ENCODE data around the gene FBXO40.

The FBXO40 gene

DNA sequence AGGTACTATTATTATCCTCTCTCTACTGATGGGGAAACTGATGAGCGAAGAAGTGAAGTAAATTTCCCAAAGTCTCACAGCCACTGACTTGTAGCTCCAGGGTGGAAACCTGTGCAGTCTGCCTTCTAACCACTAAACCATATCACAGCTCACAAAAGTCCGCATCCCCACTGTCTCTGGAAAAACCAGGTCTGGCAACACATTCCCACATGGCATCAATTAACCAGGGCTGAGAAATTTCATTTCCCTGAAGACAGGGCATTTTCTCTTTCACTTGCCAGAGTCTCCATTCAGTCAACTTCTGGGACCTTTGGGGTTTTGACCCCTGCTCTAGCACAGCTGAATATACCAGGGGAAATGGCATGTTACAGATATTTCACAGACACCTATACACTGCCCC, 26.5 kb downstream of the FBXO40 start:
- DNase-seq (ENCODE audit: low read depth in 2 of 2), result no peak

DNA sequence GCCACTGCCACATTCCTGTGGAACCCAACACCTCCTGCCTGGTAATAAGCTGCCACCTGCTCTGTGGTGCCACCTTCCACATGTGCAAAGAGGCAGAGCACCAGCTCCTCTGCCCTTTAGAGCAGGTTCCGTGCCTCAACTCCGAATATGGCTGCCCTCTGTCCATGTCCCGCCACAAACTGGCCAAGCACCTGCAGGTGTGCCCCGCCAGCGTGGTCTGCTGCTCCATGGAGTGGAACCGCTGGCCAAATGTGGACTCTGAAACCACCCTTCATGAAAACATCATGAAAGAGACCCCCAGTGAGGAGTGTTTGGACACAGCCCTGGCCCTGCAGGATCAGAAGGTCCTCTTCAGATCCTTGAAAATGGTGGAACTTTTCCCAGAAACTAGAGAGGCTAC, 28.3 kb downstream of the FBXO40 start:
- DNase-seq (ENCODE audit: low read depth in 2 of 2), result no peak

DNA sequence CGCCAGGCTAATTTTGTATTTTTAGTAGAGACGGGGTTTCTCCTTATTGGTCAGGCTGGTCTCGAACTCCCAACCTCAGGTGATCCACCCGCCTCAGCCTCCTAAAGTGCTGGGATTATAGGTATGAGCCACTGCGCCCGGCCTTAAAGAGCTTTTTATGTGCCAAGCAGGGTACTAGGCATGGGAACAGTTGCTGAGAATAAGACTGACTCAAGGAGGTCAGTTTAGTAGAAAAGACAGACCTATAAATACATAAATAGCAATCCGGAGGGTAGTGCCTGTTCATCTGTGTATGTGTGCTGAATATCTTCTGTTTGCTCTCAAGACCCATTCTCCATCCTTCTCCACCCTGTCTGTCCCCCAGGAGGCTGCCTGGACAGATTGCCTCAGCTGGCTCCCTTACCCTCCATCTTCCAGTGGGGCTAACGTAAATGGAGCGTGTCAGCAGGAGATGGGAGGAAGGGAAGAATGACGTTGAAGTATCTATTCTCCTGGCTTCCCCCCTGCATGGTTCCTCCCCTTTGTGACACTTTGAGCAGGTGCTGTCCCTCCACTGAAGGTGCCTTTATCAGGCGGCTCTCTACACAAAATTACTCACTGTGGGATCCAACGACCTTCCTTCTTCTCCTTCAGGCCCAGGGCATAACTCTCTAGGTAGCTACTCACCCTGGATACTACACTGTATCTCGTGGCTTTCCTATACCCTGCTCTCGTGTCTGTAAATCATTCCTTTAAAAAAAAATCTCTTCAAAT, 31.1 kb downstream of the FBXO40 start:
- no peak for DNase-seq (ENCODE audit: low read depth in 2 of 2)

GRCh38 chr3:121626495-121626894, 33.3 kb downstream of the FBXO40 start:
- no peak for DNase-seq (ENCODE audit: low read depth in 2 of 2)

DNA sequence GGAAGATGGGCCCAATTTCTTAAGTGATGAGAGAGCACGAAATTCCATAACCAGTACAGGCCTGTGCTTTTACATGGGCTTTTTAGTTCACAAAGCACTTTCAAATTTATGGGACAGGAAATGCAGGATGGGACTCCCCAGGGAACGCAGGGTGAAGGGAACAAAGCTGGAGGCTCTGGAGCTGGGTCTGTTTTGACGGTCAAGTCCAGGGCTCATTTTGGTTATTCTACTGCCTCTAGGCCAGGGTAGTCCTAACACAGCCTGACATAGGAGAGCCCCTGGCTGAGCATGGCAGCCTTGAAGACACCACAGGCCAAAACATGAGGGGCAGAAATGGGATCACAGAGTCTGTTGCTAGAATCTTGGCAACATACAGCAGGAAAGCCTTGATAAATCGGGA, 34.0 kb downstream of the FBXO40 start:
- no peak for DNase-seq (ENCODE audit: low read depth in 2 of 2)

- DNase-seq (ENCODE audit: low read depth in 2 of 2), result no peak
These were observed 34.4 kb downstream of the FBXO40 start for GRCh38 chr3:121627622-121628021.

GRCh38 chr3:121629601-121630000, 36.4 kb downstream of the FBXO40 start:
- no peak for DNase-seq (ENCODE audit: low read depth in 2 of 2)

- no peak for DNase-seq (ENCODE audit: low read depth in 2 of 2)
These were observed 37.2 kb downstream of the FBXO40 start for GRCh38 chr3:121630355-121630754.

DNA sequence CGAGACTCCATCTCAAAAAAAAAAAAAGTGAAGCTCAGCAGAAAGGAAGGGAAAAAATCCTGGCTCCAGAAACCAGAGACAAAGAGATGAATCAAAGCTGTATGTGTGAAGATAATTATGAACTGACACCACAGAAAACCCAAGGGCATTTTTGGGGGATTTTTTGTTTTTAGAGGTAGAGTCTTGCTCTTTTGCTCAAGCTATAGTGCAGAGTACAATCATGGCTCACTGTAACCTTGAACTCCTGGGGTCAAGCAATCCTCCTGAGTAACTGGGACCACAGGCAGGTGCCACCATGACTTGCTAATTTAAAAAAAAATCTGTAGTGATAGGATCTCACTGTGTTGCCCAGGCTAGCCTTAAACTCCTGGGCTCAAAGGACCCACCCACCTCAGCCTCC, 44.7 kb downstream of the FBXO40 start:
- DNase-seq (ENCODE audit: low read depth in 2 of 2), result no peak

GRCh38 chr3:121641127-121641526, 47.9 kb downstream of the FBXO40 start:
- DNase-seq (ENCODE audit: low read depth in 2 of 2), result no peak

DNA sequence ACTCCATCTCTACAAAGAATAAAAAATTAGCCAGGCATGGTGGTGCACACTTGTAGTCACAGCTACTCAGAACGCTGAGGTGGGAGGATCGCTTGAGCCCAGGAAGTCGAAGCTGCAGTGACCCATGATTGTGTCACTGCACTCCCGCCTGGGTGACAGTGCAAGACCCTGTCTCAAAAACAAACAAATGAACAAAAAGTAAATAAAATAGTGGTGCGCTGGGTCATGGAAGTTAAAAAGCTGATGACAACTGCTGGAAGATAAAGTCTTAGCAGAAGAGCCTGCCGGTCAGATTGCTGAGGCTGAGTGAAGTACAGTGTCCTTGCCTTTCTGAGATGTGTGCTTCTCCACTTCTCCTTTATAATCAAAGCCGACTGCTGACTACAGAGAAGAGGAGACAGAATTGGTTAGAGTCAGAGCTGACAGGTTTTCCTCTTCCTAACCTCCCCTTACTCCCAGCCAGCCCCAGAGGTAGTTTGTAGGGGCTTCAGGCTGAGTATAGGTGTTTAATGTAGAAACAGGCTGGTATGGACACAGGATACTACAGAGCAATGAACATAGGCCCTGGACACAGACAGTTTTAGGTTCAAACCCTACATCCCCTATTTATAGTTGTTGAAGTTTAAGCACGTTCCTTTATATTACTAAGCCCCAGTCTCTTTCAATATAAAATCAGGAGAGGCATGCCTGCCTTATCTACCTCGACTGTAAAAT, 49.6 kb downstream of the FBXO40 start:
- DNase-seq (ENCODE audit: low read depth in 2 of 2), result no peak

DNA sequence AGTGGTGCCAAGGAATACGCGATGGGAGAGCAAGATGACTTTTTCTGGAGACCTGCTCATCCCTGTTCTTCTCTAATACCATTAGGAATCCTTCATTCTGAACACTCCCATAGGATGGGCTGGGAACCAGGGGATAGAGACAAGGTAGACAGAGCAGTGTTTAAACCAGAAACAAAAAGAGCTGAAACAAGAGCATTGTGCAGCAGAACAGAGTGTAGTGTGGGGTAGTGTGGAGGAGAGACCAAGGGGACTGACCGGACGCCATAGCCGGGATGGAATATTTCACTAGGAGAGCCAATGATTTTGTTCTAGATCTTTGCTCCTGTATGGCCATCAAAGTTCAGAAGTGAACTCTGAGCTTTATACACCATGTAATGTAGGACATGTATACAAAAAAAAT, 51.9 kb downstream of the FBXO40 start:
- DNase-seq (ENCODE audit: low read depth in 2 of 2), result no peak

DNA sequence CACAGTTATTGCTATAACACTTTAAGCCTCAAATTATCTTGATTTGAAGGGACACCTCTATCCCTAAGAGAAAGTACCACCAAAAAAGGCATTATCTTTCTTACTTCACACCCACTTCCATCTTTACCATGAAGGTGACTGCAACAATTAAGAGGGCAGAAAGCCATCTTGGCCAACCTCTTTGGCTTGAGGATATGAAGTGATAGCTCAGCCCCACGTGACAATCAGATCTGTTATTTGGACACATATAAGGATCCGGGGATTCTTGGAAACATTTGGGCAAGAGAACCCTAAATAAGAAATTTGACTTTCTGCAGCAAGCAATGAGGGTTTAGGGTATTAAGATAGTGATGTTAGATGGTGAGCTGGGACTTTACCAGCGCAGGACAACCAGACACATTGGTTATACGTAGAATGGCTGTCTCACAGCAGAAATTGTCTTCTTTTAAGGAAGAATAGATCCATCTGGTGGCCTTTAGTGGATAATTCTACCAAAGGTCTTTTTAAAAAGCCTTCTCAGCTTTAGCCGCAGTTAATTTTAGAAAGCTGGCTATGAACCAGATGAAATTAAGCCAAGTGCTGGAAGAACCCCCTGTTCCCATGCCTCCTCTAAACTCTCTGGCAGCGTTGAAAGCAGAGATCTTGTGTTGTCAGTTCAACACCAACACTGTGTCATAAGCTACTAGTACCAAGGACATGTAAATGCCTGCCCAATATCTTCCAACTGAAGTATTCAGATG, 55.2 kb downstream of the FBXO40 start:
- no peak for DNase-seq (ENCODE audit: low read depth in 2 of 2)

DNA sequence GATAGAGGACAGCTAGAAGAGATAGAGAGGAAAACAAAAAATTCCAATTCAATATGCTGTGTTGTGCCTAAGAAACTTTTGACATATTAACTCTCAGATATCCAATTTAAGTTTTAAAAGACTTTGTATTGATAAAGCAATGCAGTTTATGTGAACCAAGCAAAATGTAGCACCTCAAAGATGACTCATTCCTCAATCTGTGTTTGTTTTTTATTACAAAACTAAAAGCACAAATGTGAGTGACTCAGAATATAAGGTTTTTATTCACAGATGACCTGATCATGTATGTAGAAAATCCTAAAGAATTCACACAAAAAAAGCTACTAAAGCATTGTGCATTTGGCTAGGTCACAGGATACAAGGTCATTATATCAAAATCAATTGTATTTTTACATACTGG, 56.5 kb downstream of the FBXO40 start:
- DNase-seq (ENCODE audit: low read depth in 2 of 2), result no peak

DNA sequence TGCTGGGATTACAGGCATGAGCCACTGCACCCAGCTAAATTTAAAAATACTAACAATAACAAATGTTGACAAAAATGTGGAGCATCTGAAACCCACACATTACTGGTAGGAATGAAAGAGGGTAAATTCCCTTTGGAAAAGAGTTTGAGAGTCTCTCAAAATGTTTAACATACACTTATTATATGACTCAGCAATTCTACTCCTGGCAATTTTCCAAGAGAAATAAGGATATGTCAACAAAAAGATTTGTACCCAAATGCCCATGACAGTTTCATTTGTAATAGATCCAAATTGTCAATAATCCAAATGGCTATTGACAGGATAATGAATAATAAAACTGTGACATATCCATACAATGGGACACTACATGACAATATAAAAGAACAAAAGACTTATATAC, 58.5 kb downstream of the FBXO40 start:
- no peak for DNase-seq (ENCODE audit: low read depth in 2 of 2)

- DNase-seq (ENCODE audit: low read depth in 2 of 2), result no peak
These were observed 61.6 kb downstream of the FBXO40 start for GRCh38 chr3:121654493-121655385.

DNA sequence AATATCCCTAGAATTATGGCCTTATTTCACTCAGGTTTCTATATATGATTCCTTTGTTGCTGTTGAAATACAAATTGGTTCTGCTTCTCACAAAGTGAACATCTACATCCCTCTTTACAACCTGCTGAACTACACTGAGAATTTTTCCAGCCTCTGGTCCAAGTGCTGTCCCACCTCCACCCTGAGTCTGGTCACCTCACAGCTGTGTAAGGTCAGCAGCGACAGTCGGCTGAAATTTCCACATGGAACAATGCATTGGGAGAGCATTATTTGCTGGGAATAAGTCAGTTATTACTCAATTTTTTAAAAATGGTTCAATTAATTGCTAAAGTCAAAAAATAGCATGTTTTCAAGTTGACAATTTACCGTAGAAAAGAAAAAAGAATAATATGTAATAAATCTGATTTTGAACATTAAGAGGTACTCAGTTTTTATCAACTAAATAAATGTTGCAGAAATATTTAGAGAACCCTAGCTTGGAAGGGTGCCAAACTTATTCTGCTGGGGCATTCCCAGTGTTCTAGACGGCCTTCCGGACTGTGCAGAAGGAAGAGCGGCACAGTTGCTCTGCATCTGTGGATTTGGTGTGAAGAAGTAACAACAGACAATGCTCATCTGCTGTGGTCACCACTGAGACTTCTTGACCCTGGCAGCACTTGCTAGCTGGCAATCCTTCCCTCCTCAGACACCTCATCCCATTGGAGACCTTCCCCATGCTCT, 65.7 kb downstream of the FBXO40 start:
- DNase-seq (ENCODE audit: low read depth in 2 of 2), result no peak

DNA sequence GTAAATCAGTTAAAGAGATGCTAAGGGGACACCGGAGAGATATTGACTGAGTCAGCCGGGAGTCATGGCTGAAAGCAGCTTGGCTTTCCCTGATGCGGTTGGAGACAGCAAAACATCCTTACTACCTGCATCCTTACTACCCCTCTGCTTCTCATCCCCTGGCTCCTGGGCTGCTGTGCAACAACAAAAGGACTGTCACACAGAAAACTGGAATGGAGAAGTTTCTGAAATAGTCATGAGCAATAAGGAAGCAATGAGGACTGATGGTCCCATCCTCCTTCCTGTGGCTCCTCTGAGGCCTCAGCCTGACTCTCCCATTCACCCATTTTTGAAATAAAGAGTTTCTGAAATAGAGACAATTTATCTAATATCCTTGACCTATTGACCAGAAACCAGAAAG, 66.4 kb downstream of the FBXO40 start:
- DNase-seq (ENCODE audit: low read depth in 2 of 2), result no peak

- peak; percentile 31 to 44 for DNase-seq (ENCODE audit: low read depth in 2 of 2)
These were observed 67.4 kb downstream of the FBXO40 start, which contains the start of gene HCLS1 for GRCh38 chr3:121660356-121661171. Gene HCLS1, minus strand, starts transcription at chr3:121660903. Its CDS starts 2,556 bp downstream, at chr3:121658347.

GRCh38 chr3:121661376-121661775, 68.2 kb downstream of the FBXO40 start:
- no peak for DNase-seq (ENCODE audit: low read depth in 2 of 2)
